ENCODE results near the gene LYSMD4.

LYSMD4 gene

GRCh38 chr15:99716540-99717095 lies 16.6 kb downstream of the LYSMD4 start:
- peaks cover 16% of the 10 kb centered on the region for H3K36me3 ChIP-seq
- no peak overlapping the region for H3K4me3 ChIP-seq (ENCODE audit: low read depth, low read length)
- H3K27me3 ChIP-seq: no peaks in the 10 kb centered on the region
- DNase-seq: no peak
- H3K9me3 ChIP-seq: no peaks in the 10 kb centered on the region
- TF ChIP-seq, protein P1, sequence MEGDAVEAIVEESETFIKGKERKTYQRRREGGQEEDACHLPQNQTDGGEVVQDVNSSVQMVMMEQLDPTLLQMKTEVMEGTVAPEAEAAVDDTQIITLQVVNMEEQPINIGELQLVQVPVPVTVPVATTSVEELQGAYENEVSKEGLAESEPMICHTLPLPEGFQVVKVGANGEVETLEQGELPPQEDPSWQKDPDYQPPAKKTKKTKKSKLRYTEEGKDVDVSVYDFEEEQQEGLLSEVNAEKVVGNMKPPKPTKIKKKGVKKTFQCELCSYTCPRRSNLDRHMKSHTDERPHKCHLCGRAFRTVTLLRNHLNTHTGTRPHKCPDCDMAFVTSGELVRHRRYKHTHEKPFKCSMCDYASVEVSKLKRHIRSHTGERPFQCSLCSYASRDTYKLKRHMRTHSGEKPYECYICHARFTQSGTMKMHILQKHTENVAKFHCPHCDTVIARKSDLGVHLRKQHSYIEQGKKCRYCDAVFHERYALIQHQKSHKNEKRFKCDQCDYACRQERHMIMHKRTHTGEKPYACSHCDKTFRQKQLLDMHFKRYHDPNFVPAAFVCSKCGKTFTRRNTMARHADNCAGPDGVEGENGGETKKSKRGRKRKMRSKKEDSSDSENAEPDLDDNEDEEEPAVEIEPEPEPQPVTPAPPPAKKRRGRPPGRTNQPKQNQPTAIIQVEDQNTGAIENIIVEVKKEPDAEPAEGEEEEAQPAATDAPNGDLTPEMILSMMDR (IDR thresholded peaks at IDR 0.05; ENCODE audit: low read depth, low read length): no peak
- H3K4me1 ChIP-seq: no peaks in the 10 kb centered on the region

GRCh38 chr15:99712415-99712814 lies 20.8 kb downstream of the LYSMD4 start:
- Histone ChIP-seq H3K27me3 (no peaks in the 10 kb centered on the region), H3K9me3 (no peaks in the 10 kb centered on the region), H3K36me3 (peaks cover 18% of the 10 kb centered on the region), H3K4me3 (ENCODE audit: low read depth, low read length) (no peak overlapping the region), H3K4me1 (no peaks in the 10 kb centered on the region; the same call in 1 of the 2 replicates)
- TF ChIP-seq, protein P1 (IDR thresholded peaks at IDR 0.05; ENCODE audit: low read depth, low read length): no peak
- no peak for DNase-seq

DNA sequence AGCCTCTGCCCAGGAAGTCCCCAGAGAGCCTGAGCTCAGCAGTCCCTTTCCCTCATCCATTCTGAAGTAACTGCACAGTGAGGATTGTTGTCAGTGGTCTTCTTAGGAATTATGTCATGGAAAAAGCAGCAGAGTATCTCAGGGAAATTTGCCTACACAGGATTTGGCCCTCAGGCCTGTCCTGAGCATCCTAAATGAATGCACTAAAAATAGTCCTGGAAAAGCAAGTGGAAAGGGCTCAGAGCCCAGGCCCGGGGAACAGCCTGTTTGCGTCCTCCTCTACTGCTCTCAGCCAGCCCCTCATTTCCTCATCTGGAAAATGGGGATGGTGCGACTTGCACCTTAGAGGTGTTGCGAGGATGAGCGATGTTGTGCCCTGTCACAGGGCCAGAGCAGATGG lies 21.6 kb downstream of the LYSMD4 start:
- no peaks in the 10 kb centered on the region for H3K27me3 ChIP-seq
- H3K4me1 ChIP-seq: no peaks in the 10 kb centered on the region; the same call in 1 of the 2 replicates
- DNase-seq: no peak
- no peaks in the 10 kb centered on the region for H3K9me3 ChIP-seq
- H3K4me3 ChIP-seq (ENCODE audit: low read depth, low read length): no peak overlapping the region
- TF ChIP-seq, protein P1 (IDR thresholded peaks at IDR 0.05; ENCODE audit: low read depth, low read length): no peak
- H3K36me3 ChIP-seq: peaks cover 18% of the 10 kb centered on the region

GRCh38 chr15:99709243-99709986 lies 23.8 kb downstream of the LYSMD4 start:
- no peaks in the 10 kb centered on the region; the same call in 1 of the 2 replicates for H3K4me1 ChIP-seq
- no peak for DNase-seq

DNA sequence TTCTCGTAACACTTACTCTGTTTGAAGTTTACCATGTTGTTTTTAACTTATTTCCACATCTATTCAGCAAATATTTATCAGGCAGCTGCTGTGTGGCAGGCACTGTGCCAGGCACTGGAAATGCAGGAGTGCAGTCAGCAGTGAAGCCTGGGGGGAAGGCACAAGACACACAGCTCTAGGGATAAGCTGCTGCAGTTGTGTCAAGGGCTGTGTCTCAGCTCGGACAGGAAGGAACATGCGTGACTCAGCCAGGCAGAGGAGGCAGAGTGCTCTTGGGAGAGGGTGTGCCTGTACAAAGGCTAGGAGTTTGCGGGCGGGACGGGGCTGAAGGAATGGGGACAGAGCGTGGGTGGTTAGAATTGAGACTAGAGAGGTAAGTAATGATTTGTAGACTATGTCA lies 24.7 kb downstream of the LYSMD4 start:
- no peaks in the 10 kb centered on the region for H3K27me3 ChIP-seq
- no peaks in the 10 kb centered on the region for H3K9me3 ChIP-seq
- H3K4me3 ChIP-seq (ENCODE audit: low read depth, low read length): no peak overlapping the region
- peak; percentile 31 for DNase-seq
- H3K36me3 ChIP-seq: peaks cover 13% of the 10 kb centered on the region
- TF ChIP-seq, protein P1 (IDR thresholded peaks at IDR 0.05; ENCODE audit: low read depth, low read length): no peak
- H3K4me1 ChIP-seq: peaks cover 2% of the 10 kb centered on the region; the same call in 1 of the 2 replicates

More at GRCh38 chr15:99709243-99709986, 23.8 kb downstream of the LYSMD4 start:
- Histone ChIP-seq H3K36me3 (peaks cover 13% of the 10 kb centered on the region), H3K9me3 (no peaks in the 10 kb centered on the region), H3K27me3 (no peaks in the 10 kb centered on the region), H3K4me3 (ENCODE audit: low read depth, low read length) (no peak overlapping the region)
- TF ChIP-seq, protein P1 (IDR thresholded peaks at IDR 0.05; ENCODE audit: low read depth, low read length): no peak

Data from BE2C (cell line).